PFSK-1 (cell line): Measurements from ENCODE around the gene UHRF1.
A peak's percentile ranks its signal among the peaks of the same experiment; 100 is the strongest.

ENCODE experiments used
- FOXP2 ChIP-seq: optimal IDR thresholded peaks from 2 replicates; pipeline ENCODE3; 2011; ENCODE audit warnings: borderline replicate concordance, control low read depth, inconsistent platforms; ENCODE audit not compliant: insufficient read depth; ENCODE audit errors: extremely low read length, extremely low read depth
- POLR2AphosphoS5 ChIP-seq: IDR thresholded peaks from 2 replicates; pipeline ENCODE4 v1.6.1; 2012; ENCODE audit warnings: low read depth, mild to moderate bottlenecking, control low read depth, low read length, moderate library complexity
- SIN3A ChIP-seq: IDR thresholded peaks from 2 replicates; pipeline ENCODE4 v1.6.1; 2012; ENCODE audit warnings: mild to moderate bottlenecking, low read length, moderate library complexity, borderline replicate concordance; ENCODE audit not compliant: insufficient read depth
- TAF1 ChIP-seq: IDR thresholded peaks from 2 replicates; pipeline ENCODE4 v1.6.1; 2012; ENCODE audit warnings: low read length, control low read depth, borderline replicate concordance; ENCODE audit not compliant: insufficient read depth
- TF ChIP-seq, protein P1 (sequence below), 2 experiments: IDR thresholded peaks; 2 replicates each; pipeline versions ENCODE4 v1.6.1 to v1.8.0; 2011 to 2012; ENCODE audit warnings: low read depth in 2 of 2, low read length in 2 of 2, control low read depth in 1 of 2, inconsistent platforms in 1 of 2, mild to moderate bottlenecking in 1 of 2, moderate library complexity in 1 of 2; ENCODE audit not compliant: insufficient read depth in 1 of 2

The UHRF1 gene

DNA sequence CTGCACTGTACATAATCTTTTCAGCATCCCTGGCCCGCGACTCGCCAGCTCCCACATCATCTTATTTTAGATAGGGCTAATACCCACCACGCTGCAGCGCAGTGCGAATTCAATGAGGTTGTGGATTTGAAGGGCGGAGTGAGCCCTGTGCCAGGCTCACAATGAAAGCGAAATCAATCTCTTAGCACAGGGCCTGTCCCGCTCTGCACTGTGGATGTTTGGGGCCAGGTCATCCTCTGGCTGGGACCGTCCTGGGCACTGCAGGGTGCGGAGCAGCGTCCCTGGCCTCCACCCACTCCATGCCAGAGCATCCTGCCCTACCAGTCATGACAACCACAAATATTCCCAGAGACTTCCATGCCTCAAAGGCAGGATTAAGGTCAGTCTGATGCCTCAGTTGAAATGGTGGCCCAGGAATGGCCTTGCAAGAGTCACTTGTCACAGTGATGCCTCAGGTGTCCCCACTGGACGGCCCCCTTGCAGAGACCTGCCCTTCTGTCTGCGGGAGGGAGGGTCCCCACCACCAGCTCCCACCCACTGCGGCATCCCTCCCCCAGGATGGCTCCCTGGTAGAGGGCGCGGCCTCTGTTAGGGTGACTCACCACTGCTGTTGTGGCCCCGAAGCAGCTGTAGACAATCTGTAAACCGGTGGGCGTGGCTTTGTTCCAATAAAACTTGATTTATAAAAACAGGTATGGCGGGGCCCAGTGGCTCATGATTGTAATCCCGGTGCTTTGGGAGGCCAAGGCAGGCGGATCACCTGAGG lies 5.6 kb downstream of the UHRF1 start:
- TF ChIP-seq SIN3A (peak; percentile 60; the same call in 1 of the 2 replicates), FOXP2 (peak; percentile 99), POLR2AphosphoS5 (no peak)

DNA sequence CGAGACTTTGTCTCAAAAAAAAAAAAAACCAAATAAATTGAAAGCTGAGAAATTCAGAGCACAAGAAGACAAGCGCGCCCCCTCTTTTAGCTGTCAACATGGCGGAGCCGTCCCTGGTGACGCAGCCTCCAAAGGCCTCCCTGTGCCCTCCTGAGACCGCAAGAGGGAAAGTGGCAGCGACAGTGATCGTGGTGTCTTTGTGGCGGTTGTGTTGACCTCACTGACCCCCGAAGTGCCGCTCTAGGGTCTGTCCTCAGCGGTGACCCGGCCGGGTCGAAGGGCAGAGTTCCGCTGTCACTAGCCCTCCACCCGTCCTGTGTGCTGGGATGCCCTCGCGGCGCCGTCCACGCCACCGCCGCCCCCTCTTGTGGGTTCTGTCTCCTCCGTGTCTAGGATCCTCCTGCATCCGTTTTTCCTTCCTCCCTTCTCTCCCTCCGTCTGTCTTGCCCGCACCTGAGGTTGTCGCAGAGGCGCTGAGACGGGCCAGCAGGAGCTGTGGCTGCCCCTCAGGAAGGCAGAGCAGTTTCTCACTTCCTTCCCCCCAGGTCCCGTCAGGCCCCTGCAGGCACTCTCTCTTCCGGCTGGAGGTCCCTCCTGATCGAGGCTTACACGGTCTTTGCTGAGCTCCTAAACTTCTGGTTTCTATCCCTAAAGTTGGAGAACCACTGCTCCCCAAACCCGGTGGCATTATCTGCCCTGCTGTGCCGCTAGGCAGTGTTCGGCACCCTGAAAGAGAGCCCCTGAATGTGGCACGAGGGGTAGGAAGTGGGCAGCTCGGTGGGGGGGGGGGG lies 7.2 kb downstream of the UHRF1 start:
- TF ChIP-seq, protein P1, sequence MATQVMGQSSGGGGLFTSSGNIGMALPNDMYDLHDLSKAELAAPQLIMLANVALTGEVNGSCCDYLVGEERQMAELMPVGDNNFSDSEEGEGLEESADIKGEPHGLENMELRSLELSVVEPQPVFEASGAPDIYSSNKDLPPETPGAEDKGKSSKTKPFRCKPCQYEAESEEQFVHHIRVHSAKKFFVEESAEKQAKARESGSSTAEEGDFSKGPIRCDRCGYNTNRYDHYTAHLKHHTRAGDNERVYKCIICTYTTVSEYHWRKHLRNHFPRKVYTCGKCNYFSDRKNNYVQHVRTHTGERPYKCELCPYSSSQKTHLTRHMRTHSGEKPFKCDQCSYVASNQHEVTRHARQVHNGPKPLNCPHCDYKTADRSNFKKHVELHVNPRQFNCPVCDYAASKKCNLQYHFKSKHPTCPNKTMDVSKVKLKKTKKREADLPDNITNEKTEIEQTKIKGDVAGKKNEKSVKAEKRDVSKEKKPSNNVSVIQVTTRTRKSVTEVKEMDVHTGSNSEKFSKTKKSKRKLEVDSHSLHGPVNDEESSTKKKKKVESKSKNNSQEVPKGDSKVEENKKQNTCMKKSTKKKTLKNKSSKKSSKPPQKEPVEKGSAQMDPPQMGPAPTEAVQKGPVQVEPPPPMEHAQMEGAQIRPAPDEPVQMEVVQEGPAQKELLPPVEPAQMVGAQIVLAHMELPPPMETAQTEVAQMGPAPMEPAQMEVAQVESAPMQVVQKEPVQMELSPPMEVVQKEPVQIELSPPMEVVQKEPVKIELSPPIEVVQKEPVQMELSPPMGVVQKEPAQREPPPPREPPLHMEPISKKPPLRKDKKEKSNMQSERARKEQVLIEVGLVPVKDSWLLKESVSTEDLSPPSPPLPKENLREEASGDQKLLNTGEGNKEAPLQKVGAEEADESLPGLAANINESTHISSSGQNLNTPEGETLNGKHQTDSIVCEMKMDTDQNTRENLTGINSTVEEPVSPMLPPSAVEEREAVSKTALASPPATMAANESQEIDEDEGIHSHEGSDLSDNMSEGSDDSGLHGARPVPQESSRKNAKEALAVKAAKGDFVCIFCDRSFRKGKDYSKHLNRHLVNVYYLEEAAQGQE (IDR thresholded peaks at IDR 0.05; ENCODE audit: insufficient read depth in 1 of 2, low read depth in 2 of 2, low read length in 2 of 2): no peak
- TF ChIP-seq SIN3A: no peak

DNA sequence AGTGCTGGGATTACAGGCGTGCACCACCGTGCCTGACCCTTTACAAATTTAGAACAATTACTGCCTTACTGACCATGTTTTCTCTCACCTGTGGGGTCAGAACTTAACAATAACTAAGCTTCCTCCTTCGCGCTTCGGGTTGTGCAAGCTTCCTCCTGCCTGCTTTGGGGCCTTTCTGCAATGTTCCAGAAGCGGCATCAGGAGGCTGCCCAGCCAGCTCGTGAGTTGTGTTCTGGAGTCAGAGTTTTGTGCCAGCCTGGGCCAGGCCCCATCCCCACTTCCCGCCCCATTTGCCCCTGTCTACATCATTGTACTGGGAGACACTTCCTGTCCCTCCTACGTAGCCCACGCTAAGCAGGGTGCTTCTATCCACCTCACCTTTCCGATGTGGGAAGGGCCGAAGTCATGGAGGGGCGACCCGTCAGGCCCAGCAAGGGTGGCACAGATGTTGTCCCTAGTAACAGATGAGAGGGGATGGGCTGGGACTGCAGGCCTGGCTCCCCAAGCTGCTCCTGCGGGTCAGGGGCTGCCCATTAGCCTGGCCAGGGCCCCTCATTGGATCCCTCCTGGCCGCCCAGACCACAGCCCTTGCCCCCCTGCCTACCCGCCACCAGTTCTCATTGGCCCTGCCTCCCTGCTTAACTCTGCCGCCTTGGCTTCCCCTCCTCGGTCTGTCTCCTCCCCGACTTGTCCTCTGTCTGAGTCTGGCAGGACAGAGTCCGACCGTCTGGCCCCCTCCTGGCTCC lies 13.4 kb downstream of the UHRF1 start:
- TF ChIP-seq POLR2AphosphoS5 (no peak), SIN3A (no peak), FOXP2 (no peak), TAF1 (no peak)
- TF ChIP-seq, protein P1 (IDR thresholded peaks at IDR 0.05; ENCODE audit: insufficient read depth in 1 of 2, low read depth in 2 of 2, low read length in 2 of 2): no peak

DNA sequence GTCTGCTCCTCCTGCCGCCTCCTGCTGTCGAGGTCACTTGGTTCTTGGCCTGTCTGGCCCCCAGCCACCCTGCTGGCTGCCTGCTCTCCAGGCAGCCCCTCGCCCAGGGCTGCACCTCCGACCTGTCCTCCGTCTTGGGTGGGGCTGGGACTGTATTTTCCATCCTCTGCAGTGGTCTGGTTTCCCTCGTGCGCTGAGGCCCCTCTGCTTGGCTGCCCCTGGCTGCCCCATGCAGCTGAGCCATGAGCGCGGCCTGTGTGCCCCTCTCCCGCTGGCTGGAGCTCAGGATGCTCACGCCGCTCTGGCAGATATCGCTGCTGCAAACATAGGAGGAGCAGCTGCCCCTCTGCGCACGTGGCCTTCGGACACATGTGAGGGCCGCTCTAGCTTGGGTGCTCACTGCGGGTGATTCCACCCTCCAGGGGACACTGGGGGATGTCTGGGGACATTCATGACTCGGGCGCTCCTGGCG lies 14.0 kb downstream of the UHRF1 start:
- TF ChIP-seq TAF1 (no peak), POLR2AphosphoS5 (no peak), SIN3A (no peak), FOXP2 (no peak)
- TF ChIP-seq, protein P1 (IDR thresholded peaks at IDR 0.05; ENCODE audit: insufficient read depth in 1 of 2, low read depth in 2 of 2, low read length in 2 of 2): no peak

DNA sequence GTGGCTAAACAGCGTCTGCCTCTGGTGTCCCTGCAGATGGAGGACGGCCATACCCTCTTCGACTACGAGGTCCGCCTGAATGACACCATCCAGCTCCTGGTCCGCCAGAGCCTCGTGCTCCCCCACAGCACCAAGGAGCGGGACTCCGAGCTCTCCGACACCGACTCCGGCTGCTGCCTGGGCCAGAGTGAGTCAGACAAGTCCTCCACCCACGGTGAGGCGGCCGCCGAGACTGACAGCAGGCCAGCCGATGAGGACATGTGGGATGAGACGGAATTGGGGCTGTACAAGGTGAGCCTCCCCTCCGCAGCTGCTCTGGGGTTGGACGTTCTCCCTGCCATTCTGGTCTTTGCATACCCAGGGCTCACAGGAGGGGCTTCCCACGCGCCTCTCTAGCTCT lies 19.9 kb downstream of the UHRF1 start:
- no peak for TF ChIP-seq POLR2AphosphoS5
- TF ChIP-seq SIN3A: no peak
- TF ChIP-seq TAF1: no peak
- TF ChIP-seq, protein P1 (IDR thresholded peaks at IDR 0.05; ENCODE audit: insufficient read depth in 1 of 2, low read depth in 2 of 2, low read length in 2 of 2): no peak
- no peak for TF ChIP-seq FOXP2
